Activated naive CD4-positive, alpha-beta T cell treated with Interleukin-2 at 50 U/mL for 16 hours (primary cell): ENCODE results near the gene HSPA6.
"Not testable (repeated sequence)": the region's sequence is repeated elsewhere in the genome, so short reads cannot be mapped to it uniquely, and the experiment has no call there.

Source experiments
- DNase-seq: peaks from one replicate; pipeline ENCODE4 v3.0.0-alpha.2; 2020

The HSPA6 gene

GRCh38 chr1:161505686-161506085 lies 18.7 kb upstream of the HSPA6 start:
- no peak for DNase-seq

GRCh38 chr1:161506336-161507223 lies 17.8 kb upstream of the HSPA6 start:
- DNase-seq, result no peak

GRCh38 chr1:161510477-161510876 lies 13.9 kb upstream of the HSPA6 start:
- no peak for DNase-seq

- DNase-seq, result no peak
These were observed 13.2 kb upstream of the HSPA6 start for GRCh38 chr1:161511018-161511755.

- no peak for DNase-seq
These were observed 12.6 kb upstream of the HSPA6 start for GRCh38 chr1:161511756-161512060.

- not testable (repeated sequence) for DNase-seq
These were observed 11.5 kb upstream of the HSPA6 start for GRCh38 chr1:161512636-161513447.

GRCh38 chr1:161513448-161513780 lies 10.9 kb upstream of the HSPA6 start:
- DNase-seq, result not testable (repeated sequence)

- not testable (repeated sequence) for DNase-seq
These were observed 10.4 kb upstream of the HSPA6 start for GRCh38 chr1:161513953-161514352.

GRCh38 chr1:161523041-161523816 lies 1.1 kb upstream of the HSPA6 start:
- not testable (repeated sequence) for DNase-seq

- not testable (repeated sequence) for DNase-seq
These were observed 477 bp downstream of the HSPA6 start for GRCh38 chr1:161524742-161525291.

GRCh38 chr1:161525321-161525720 lies 981 bp downstream of the HSPA6 start:
- DNase-seq, result not testable (repeated sequence)

- not testable (repeated sequence) for DNase-seq
These were observed 1.6 kb downstream of the HSPA6 start for GRCh38 chr1:161525918-161526317.

- DNase-seq, result not testable (repeated sequence)
These were observed 4.2 kb downstream of the HSPA6 start for GRCh38 chr1:161528550-161528949.

GRCh38 chr1:161529463-161530104 lies 5.2 kb downstream of the HSPA6 start:
- DNase-seq, result not testable (repeated sequence)

- peak; percentile 69 for DNase-seq
These were observed 5.8 kb downstream of the HSPA6 start for GRCh38 chr1:161530158-161530557.

GRCh38 chr1:161530671-161531641 lies 6.6 kb downstream of the HSPA6 start:
- DNase-seq, result peak; percentile 91

GRCh38 chr1:161531986-161532643 lies 7.8 kb downstream of the HSPA6 start:
- no peak for DNase-seq

- not testable (repeated sequence) for DNase-seq
These were observed 8.6 kb downstream of the HSPA6 start for GRCh38 chr1:161532644-161533567.
